ENCODE results near the gene PC.

Gene PC

DNA sequence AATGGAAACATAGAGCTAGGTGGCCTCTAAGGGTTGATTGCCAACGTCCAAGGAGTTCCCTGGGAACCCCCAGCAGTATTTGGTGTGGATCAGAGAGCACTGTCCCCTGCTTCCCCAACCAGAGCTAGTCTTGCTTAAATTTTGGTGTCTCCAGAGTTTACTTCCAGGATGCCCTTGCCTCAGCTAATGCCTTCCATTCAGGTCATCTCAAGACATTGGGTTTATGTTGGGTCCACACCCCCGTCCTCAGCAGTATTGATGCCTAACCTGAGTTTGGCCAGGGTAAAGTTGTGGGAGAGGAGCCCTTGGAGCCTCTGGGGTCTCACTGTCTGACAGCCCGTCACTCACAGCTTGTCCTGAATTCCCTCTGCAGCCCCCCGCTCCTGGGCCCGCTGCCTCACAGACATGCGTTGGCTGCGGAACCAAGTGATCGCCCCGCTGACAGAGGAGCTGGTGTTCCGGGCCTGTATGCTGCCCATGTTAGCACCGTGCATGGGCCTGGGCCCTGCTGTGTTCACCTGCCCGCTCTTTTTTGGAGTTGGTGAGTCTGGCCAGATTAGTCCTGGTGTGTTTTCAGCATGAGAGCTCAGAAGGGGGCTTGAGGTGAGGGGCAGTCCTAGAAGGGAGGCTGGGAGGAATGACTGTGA lies 113.6 kb downstream of the PC start:
- DNase-seq (ENCODE audit: insufficient read length, low spot score), result no peak
- no peak for FAIRE-seq
- TF ChIP-seq POLR2A (IDR thresholded peaks at IDR 0.05; ENCODE audit: low read depth, low read length), result no peak
- no peak for TF ChIP-seq TAF1 (IDR thresholded peaks at IDR 0.05; ENCODE audit: low read depth, low read length)
- TF ChIP-seq POU2F2 (IDR thresholded peaks at IDR 0.05; ENCODE audit: low read depth, low read length), result no peak
- no peak for TF ChIP-seq POLR2AphosphoS5 (IDR thresholded peaks at IDR 0.05; ENCODE audit: low read depth, low read length)
- no peak for TF ChIP-seq SPI1 (IDR thresholded peaks at IDR 0.05; ENCODE audit: low read depth, low read length)
- no peak for TF ChIP-seq PAX5 (IDR thresholded peaks at IDR 0.05; ENCODE audit: insufficient read depth, low read length, severe bottlenecking)

DNA sequence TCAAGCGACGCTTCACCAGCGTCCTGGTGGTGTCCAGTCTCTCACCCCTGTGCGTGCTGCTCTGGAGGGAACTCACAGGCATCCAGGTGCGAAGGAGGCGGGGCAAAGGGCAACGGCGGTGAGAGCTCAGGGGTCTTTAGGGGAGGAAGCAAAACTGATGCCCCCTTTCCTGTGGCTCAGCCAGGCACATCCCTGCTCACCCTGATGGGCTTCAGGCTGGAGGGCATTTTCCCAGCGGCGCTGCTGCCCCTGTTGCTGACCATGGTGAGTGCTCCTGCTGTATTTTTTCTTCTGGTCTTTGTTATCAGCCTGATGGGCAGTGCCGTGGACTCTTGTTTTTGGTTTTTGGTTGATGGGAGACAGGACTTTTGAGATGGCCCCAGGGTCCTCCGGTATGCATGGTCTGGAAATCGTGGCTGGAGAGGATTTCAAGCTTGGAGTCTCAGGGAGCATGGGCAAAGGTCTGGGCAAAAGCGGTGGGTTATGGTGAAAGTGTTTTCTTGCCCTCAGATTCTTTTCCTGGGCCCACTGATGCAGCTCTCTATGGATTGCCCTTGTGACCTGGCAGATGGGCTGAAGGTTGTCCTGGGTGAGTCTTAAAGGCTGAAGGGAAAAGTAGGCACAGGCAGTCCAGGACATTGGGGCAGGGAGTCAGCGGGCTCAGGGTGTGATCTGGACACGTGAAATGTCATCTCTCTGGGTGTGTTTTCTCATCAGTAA lies 114.2 kb downstream of the PC start:
- no peak for FAIRE-seq
- DNase-seq (ENCODE audit: insufficient read length, low spot score), result no peak
- TF ChIP-seq TAF1 (IDR thresholded peaks at IDR 0.05; ENCODE audit: low read depth, low read length) (no peak), SPI1 (IDR thresholded peaks at IDR 0.05; ENCODE audit: low read depth, low read length) (no peak), POLR2AphosphoS5 (IDR thresholded peaks at IDR 0.05; ENCODE audit: low read depth, low read length) (no peak), POU2F2 (IDR thresholded peaks at IDR 0.05; ENCODE audit: low read depth, low read length) (no peak), POLR2A (IDR thresholded peaks at IDR 0.05; ENCODE audit: low read depth, low read length) (no peak), PAX5 (IDR thresholded peaks at IDR 0.05; ENCODE audit: insufficient read depth, low read length, severe bottlenecking) (no peak)

DNA sequence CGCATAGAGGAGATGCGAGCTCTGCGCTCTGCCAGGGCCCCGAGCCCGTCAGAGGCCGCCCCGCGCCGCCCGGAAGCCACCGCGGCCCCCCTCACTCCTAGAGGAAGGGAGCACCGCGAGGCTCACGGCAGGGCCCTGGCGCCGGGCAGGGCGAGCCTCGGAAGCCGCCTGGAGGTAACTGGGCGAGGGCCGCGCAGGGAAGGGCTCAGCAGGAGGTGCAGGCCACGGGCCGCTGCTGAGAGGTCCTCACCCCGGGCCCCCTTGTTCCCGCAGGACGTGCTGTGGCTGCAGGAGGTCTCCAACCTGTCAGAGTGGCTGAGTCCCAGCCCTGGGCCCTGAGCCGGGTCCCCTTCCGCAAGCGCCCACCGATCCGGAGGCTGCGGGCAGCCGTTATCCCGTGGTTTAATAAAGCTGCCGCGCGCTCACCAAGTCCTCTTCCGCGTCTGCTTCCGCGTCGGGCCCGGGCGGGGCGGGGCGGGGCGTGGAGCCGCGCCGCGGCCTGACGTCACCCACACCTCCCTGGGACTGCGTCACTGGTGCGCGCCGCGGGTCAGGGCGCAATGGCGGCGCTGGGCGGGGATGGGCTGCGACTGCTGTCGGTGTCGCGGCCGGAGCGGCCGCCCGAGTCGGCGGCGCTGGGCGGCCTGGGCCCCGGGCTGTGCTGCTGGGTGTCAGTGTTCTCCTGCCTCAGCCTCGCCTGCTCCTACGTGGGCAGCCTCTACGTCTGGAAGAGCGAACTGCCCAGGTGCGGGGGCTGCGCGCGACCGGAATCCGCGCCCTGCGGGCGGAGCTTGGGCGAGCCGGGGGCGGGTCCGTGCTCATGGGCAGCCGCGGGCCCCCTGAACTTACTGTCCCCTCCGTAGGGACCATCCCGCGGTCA lies 115.0 kb downstream of the PC start, which contains the start of gene RCE1:
RCE1 (plus strand) TSS at position 546 of the 880 bp plus-strand sequence; CDS start at position 561, 15 bp downstream.
- peak; percentile 97 for DNase-seq (ENCODE audit: insufficient read length, low spot score)
- peak; percentile 98 for FAIRE-seq
- TF ChIP-seq TAF1 (IDR thresholded peaks at IDR 0.05; ENCODE audit: low read depth, low read length) (peak; percentile 94), POLR2AphosphoS5 (IDR thresholded peaks at IDR 0.05; ENCODE audit: low read depth, low read length) (peak; percentile 92), POU2F2 (IDR thresholded peaks at IDR 0.05; ENCODE audit: low read depth, low read length) (peak; percentile 28; the same call in 1 of the 2 replicates), POLR2A (IDR thresholded peaks at IDR 0.05; ENCODE audit: low read depth, low read length) (peak; percentile 95), SPI1 (IDR thresholded peaks at IDR 0.05; ENCODE audit: low read depth, low read length) (no peak), PAX5 (IDR thresholded peaks at IDR 0.05; ENCODE audit: insufficient read depth, low read length, severe bottlenecking) (no peak)

DNA sequence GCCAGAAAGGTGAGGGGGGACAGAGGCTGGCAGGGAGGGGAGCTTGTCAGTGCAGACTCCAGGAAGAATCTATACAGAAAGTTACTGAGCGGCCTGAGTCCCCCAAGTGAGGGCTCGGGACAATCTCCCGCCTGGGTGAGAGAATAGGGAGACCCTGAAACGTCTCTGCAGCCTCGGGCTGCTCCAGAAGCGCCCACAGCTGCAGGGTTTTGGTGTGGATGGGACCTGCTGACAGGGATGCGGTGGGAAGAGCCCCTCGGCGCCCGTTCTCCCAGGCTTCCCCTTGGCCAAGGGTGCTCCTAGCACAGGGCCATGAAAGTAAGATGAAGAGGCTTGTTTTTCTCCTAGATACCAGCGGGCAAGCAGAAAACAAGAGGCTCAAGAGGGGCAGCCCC lies 115.7 kb downstream of the PC start:
- no peak for TF ChIP-seq POLR2AphosphoS5 (IDR thresholded peaks at IDR 0.05; ENCODE audit: low read depth, low read length)
- no peak for TF ChIP-seq POLR2A (IDR thresholded peaks at IDR 0.05; ENCODE audit: low read depth, low read length)
- TF ChIP-seq SPI1 (IDR thresholded peaks at IDR 0.05; ENCODE audit: low read depth, low read length), result no peak
- TF ChIP-seq POU2F2 (IDR thresholded peaks at IDR 0.05; ENCODE audit: low read depth, low read length), result no peak
- TF ChIP-seq PAX5 (IDR thresholded peaks at IDR 0.05; ENCODE audit: insufficient read depth, low read length, severe bottlenecking), result no peak
- no peak for TF ChIP-seq TAF1 (IDR thresholded peaks at IDR 0.05; ENCODE audit: low read depth, low read length)
- DNase-seq (ENCODE audit: insufficient read length, low spot score), result peak; percentile 22
- FAIRE-seq, result no peak

DNA sequence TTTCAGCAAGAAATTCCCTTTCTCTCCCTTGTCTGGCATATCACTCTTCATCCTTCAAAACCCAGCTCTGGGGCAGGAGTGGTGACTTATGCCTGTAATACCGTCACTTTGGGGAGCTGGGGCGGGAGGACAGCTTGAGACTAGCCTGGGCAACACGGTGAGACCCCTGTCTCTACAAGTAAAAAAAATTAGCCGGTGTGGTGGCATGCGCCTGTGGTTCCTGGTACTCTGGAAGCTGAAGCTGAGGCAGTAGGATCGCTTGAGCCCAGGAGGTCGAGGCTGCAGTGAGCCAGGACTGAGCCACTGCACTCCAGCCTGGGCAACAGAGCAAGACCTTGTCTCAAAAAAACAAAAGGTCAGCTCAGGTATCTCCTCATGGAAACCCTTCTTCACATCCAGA lies 116.3 kb downstream of the PC start:
- TF ChIP-seq POLR2A (IDR thresholded peaks at IDR 0.05; ENCODE audit: low read depth, low read length), result no peak
- TF ChIP-seq POLR2AphosphoS5 (IDR thresholded peaks at IDR 0.05; ENCODE audit: low read depth, low read length), result no peak
- TF ChIP-seq TAF1 (IDR thresholded peaks at IDR 0.05; ENCODE audit: low read depth, low read length), result no peak
- TF ChIP-seq SPI1 (IDR thresholded peaks at IDR 0.05; ENCODE audit: low read depth, low read length), result no peak
- no peak for TF ChIP-seq POU2F2 (IDR thresholded peaks at IDR 0.05; ENCODE audit: low read depth, low read length)
- no peak for TF ChIP-seq PAX5 (IDR thresholded peaks at IDR 0.05; ENCODE audit: insufficient read depth, low read length, severe bottlenecking)
- FAIRE-seq, result no peak

DNA sequence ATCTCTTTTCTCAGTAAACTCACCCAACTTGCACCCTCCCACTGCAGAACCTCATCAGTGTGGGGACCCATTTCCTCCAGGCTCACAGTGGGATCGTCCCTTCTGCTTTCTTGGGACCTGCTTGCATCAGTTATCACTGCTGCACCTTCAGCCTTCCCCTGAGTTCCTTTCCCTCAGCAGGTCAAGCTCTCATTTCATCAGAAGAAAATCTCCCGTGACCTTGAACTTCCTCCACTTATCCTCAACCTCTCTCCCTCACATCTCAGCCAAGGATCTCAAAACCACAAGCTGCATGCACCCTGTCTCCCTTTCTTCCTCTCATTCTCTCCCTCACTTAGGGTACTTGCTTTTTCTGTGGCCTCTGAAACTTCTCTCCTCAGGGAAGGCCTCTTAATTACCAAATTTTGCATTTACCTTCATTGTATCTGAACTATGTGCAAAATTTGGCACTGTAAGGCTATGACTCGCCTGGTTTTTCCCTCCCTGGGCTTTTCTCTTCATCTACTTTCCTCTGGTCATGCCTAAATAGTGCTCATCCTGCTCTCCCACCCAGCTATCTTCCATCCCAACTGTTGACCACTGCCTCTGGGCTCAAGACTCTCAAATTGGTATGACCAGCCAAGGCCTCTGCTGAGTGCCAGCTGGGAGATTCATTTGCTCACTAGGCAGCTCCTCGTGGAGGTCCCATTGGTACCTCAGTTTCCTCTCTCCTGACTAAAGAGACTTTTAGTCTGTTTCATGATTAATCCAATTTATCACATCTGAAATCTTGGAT lies 117.7 kb downstream of the PC start:
- TF ChIP-seq POU2F2 (IDR thresholded peaks at IDR 0.05; ENCODE audit: low read depth, low read length) (no peak), POLR2A (IDR thresholded peaks at IDR 0.05; ENCODE audit: low read depth, low read length) (no peak; the same call in 1 of the 2 replicates), TAF1 (IDR thresholded peaks at IDR 0.05; ENCODE audit: low read depth, low read length) (no peak), SPI1 (IDR thresholded peaks at IDR 0.05; ENCODE audit: low read depth, low read length) (no peak), PAX5 (IDR thresholded peaks at IDR 0.05; ENCODE audit: insufficient read depth, low read length, severe bottlenecking) (no peak), POLR2AphosphoS5 (IDR thresholded peaks at IDR 0.05; ENCODE audit: low read depth, low read length) (peak; percentile 53; the same call in 1 of the 2 replicates)
- no peak for FAIRE-seq

More for the DNA sequence above, 116.3 kb downstream of the PC start:
- DNase-seq (ENCODE audit: insufficient read length, low spot score), result no peak

DNA sequence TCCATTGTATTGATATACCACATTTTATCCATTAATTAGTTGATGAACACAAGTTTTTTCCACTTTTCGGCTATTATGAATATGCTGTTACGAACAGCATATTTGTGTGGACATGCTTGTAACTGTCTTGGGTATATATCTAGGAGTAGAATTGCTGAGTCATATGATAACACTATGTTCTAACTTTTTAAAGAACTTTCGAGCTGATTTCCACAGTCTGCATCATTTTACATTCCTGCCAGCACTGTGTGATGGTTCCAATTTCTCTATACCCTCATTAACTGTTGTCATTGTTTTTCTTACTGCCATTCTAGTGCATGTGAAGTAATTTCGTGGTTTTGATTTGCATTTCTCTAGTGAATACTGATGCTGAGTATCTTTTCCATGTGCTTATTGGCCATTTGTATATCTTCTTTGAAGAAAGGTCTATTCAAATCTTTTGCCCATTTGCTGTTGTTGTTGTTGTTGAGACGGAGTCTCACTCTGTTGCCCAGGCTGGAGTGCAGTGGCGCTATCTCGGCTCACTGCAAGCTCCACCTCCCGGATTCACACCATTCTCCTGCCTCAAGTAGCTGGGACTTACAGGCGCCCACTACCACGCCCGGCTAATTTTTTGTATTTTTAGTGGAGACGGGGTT lies 122.3 kb downstream of the PC start:
- DNase-seq (ENCODE audit: insufficient read length, low spot score) (no peak), FAIRE-seq (peak; percentile 31)
- TF ChIP-seq PAX5 (IDR thresholded peaks at IDR 0.05; ENCODE audit: insufficient read depth, low read length, severe bottlenecking) (no peak), POLR2A (IDR thresholded peaks at IDR 0.05; ENCODE audit: low read depth, low read length) (no peak), TAF1 (IDR thresholded peaks at IDR 0.05; ENCODE audit: low read depth, low read length) (no peak), POLR2AphosphoS5 (IDR thresholded peaks at IDR 0.05; ENCODE audit: low read depth, low read length) (no peak), SPI1 (IDR thresholded peaks at IDR 0.05; ENCODE audit: low read depth, low read length) (no peak), POU2F2 (IDR thresholded peaks at IDR 0.05; ENCODE audit: low read depth, low read length) (no peak)

More for the DNA sequence above, 117.7 kb downstream of the PC start:
- DNase-seq (ENCODE audit: insufficient read length, low spot score), result no peak

DNA sequence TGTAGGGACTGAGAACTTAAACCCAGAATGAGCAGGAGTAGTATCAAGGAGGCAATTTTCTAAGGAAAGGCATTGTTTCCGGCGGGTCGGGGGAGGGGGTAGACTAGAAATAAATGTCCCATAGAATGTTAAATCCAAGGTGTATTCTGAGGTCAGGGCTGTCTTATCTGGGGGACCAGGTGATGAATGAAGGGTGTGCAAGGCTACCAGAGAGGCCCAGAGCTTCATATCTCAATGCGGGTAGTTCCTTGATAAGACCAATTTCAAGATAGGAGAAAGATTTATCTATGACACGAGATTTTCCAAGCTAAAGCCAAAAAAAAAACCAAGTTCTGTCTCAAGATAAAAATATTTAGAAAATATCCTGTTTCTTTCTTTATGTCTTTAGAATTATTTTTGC lies 123.2 kb downstream of the PC start:
- TF ChIP-seq POU2F2 (IDR thresholded peaks at IDR 0.05; ENCODE audit: low read depth, low read length), result no peak
- no peak for TF ChIP-seq SPI1 (IDR thresholded peaks at IDR 0.05; ENCODE audit: low read depth, low read length)
- no peak for TF ChIP-seq TAF1 (IDR thresholded peaks at IDR 0.05; ENCODE audit: low read depth, low read length)
- TF ChIP-seq PAX5 (IDR thresholded peaks at IDR 0.05; ENCODE audit: insufficient read depth, low read length, severe bottlenecking), result no peak
- no peak for TF ChIP-seq POLR2A (IDR thresholded peaks at IDR 0.05; ENCODE audit: low read depth, low read length)
- TF ChIP-seq POLR2AphosphoS5 (IDR thresholded peaks at IDR 0.05; ENCODE audit: low read depth, low read length), result no peak
- no peak for DNase-seq (ENCODE audit: insufficient read length, low spot score)

More for the DNA sequence above, 123.2 kb downstream of the PC start:
- FAIRE-seq, result no peak

Measured in GM12891 (cell line).